ENCODE data around the gene ZNF599.
"Not testable (repeated sequence)": the region's sequence is repeated elsewhere in the genome, so short reads cannot be mapped to it uniquely, and the experiment has no call there.

Gene ZNF599

GRCh38 chr19:34772697-34773554 lies at the start of gene ZNF599:
ZNF599 (minus strand) TSS chr19:34773215; CDS start chr19:34772841, 374 bp downstream.
- DNase-seq = peak; percentile 88

GRCh38 chr19:34818270-34818669 lies 45.3 kb upstream of the ZNF599 start:
- no peak for DNase-seq

- DNase-seq = no peak
These were observed 43.7 kb upstream of the ZNF599 start for GRCh38 chr19:34816708-34817107.

GRCh38 chr19:34808566-34808965 lies 35.6 kb upstream of the ZNF599 start:
- peak; percentile 57 for DNase-seq

GRCh38 chr19:34806976-34807860 lies 34.2 kb upstream of the ZNF599 start:
- no peak for DNase-seq

- DNase-seq = no peak
These were observed 31.1 kb upstream of the ZNF599 start for GRCh38 chr19:34804115-34804514.

GRCh38 chr19:34796953-34797352 lies 23.9 kb upstream of the ZNF599 start:
- DNase-seq = not testable (repeated sequence)

GRCh38 chr19:34794066-34794960 lies 21.3 kb upstream of the ZNF599 start:
- DNase-seq = no peak

- DNase-seq = no peak
These were observed 20.6 kb upstream of the ZNF599 start for GRCh38 chr19:34793565-34793964.

GRCh38 chr19:34788074-34788473 lies 15.1 kb upstream of the ZNF599 start:
- no peak for DNase-seq

GRCh38 chr19:34787059-34787824 lies 14.2 kb upstream of the ZNF599 start:
- no peak for DNase-seq

- DNase-seq = no peak
These were observed 13.2 kb upstream of the ZNF599 start for GRCh38 chr19:34786236-34786635.

- no peak for DNase-seq
These were observed 6.6 kb upstream of the ZNF599 start for GRCh38 chr19:34779652-34780051.

GRCh38 chr19:34778342-34778741 lies 5.3 kb upstream of the ZNF599 start:
- no peak for DNase-seq

- DNase-seq = no peak
These were observed 1.8 kb upstream of the ZNF599 start for GRCh38 chr19:34774857-34775256.

GRCh38 chr19:34773555-34773864 lies 495 bp upstream of the ZNF599 start:
- no peak for DNase-seq

GRCh38 chr19:34767951-34768350 lies 5.1 kb downstream of the ZNF599 start:
- no peak for DNase-seq

- no peak for DNase-seq
These were observed 6.6 kb downstream of the ZNF599 start for GRCh38 chr19:34766386-34766785.

GRCh38 chr19:34759218-34759917 lies 13.6 kb downstream of the ZNF599 start:
- DNase-seq = no peak

GRCh38 chr19:34757441-34757840 lies 15.6 kb downstream of the ZNF599 start:
- no peak for DNase-seq

- DNase-seq = no peak
These were observed 27.9 kb downstream of the ZNF599 start for GRCh38 chr19:34744896-34745690.
